GM21576 (cell line): ENCODE measurements around the gene EPB41.

ENCODE experiments used
- ATAC-seq: cut with Tn5 transposase; IDR thresholded peaks from one replicate; pipeline ENCODE4 v1.9.1; 2021; ENCODE audit warnings: mild to moderate bottlenecking, moderate library complexity; ENCODE audit not compliant: unreplicated experiment

EPB41 gene

DNA sequence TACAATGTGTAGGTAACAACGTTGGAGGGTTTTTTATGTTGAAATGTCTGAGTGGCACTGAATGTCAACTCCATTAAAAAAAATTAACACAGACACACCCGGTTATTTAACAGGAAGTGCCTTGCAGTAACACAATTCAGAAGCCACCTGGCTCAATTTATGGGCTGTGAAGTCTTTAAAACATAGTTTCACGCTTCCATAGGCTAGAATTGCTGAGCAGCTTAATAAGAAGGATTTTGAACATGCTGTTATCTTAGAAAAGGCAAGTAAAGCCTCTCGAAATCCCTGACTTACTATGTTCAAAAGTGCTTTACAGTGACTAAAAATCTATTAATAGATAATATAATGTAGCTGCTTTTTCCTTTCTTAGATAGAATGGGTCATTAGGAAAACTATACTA, 247.7 kb downstream of the EPB41 start:
- no peak for ATAC-seq

DNA sequence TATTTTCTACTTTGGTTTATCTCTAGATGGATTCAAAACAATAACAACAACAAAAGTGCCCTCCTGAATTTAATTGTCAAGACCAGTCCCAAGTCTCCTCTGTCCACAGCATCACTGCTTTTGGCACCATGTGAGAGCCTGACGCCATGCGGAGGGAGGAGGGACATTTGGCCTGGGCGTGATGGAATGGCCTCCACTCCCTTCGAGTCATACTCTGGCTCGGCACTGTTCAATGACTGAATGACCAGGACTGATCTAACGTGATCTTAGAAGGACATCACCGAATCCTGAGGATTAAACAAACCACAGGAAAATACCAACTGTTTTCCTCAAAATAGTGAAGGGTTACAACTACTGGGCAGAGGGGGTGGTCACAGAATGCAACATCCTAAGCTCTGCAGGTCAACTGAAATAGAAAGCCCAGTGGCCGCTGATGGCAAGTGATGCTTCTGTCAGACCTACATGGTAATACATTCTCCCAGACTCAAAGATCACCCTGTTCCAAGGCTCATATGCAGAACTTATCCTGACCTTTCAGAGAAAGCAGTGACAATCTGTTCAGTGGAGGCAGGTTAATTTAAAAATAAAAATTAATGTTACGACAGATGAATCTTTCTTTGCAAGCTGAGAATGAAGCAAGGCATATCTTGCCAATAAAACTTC, 248.2 kb downstream of the EPB41 start:
- ATAC-seq, result no peak

DNA sequence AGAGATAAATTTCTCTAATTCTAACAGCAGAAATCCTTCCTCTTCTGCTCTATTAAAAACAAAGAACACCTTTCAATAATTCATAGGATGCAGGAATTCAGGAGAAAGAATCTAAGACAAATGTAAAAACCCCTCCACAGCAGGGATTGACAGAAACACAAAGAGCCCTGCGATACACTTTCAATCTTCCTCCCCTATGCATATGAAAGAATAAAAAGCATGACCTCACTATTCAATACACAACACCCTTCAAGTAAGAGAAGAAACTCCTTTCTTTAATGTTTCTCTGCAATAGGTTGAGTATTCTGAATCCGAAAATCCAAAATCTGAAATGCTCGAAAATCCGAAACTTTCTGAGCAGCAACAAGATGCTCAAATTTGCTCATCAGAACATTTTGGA, 250.2 kb downstream of the EPB41 start:
- no peak for ATAC-seq

DNA sequence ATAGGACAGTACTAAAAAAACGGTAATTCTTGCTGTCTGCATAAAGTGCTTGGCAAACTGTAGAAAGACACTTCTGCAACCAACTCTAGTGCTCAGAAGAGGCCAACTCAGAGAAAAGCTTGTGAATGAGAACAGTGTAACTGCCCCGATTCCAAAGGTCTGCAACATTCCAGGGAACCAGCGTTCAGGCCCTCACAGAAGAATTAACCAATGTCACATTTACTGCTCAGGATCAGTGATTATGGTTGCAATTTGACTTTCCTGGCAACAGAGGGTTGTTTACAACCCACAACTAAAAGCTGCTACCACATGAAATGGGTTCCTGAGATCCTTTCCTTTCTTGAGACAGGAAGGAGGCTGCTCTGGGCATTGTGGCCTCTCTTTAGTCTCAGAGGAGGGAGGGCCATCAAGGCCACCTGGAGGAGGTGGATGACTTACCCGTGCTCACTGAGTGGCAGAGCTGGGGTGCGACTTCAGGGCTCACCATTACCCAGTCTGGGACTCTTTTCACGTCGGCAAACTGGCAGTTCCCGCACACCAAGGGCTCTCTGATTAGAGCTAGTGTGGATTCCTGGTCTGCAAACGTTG, 252.0 kb downstream of the EPB41 start:
- ATAC-seq, result no peak

DNA sequence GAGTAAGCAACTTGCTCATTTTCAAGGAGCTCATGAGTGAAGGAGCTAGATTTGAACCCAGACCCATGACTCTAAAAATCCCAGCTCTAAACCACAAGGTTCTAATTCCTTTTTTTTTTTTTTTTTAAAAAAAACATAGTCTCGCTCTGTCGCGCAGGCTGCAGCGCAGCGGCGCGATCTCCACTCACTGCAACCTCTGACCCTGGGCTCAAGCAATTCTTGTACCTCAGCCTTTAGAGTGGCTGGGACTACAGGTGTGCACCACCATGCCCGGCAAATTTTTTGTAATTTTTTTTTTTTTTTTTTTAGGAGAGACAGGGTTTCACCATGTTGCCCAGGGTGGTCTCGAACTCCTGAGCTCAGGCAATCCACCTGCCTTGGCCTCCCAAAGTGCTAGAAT, 253.5 kb downstream of the EPB41 start:
- no peak for ATAC-seq
